Effector CD4-positive, alpha-beta T cell (primary cell): ENCODE results near the gene ELF1.
"Not testable (repeated sequence)": the region's sequence is repeated elsewhere in the genome, so short reads cannot be mapped to it uniquely, and the experiment has no call there.

ENCODE experiments used
- DNase-seq: peaks from one replicate; pipeline ENCODE4 v3.0.0-alpha.2; 2020

ELF1 gene

DNA sequence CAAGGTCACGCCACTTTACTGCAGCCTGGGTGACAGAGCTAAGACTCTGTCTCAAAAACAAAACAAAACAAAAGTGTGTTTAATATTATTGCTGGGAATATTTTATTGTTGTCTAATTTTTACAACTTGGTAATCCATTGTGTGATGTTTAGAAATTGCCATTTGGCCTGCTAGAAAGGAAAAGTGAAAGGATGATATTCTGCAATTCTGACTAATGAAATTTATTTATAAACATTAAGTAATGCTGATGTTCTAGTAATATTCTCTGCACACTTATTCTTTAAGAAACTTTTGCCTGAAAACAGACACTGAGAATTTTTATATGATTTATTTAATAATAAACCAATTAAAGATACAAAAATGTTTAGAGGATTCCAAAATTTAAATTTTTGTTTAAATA lies 87.4 kb downstream of the ELF1 start:
- DNase-seq, result no peak

DNA sequence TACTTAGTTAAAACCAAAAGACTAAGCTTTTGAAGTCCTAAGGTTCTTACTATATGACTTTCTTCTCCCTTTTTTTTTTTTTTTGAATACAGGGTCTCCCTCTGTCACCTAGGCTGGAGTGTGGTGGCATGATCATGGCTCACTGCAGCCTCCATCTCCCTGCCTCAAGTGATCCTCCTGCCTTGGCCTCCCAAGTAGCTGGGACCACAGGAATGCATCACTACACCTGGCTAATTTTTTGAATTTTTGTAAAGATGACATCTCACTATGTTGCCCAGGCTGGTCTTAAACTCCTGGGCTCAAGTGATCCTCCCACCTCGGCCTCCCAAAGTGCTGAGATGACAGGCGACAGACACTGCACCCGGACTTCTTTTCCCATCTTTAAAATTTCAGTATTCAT lies 89.2 kb downstream of the ELF1 start:
- DNase-seq, result not testable (repeated sequence)

DNA sequence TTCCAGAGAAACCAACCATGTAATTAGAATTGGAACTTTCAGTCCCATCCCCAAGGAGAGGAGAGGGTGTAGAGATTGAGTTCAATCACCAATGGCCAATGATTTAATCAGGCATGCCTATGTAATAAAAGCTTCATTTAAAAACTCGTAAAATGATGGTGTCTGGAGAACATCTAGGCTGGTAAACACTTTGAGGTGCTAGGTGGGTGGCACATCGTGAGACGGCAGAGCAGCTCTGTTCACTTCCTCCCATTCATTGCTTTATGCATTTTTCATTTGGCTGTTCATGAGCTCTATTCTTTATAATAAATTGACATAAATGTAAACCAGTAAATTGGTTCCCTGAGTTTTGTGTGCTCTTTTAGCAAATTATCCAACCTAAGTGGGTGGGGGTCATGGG lies 90.1 kb downstream of the ELF1 start:
- no peak for DNase-seq

DNA sequence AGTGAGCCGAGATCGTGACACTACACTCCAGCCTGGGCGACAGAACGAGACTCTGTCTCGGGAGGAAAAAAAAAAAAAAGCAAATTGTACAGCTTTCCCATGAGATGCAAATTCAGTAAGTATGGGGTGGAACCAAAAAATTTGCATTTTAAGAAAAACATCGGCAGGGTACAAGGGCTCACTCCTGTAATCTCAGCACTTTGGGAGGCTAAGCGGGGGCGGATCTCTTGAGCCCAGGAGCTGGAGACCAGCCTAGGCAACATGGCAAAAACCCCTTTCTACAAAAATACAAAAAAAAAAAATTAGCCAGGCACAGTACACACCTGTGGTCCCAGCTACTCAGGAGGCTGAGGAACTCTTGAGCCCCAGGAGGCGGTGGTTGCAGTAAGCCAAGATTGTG lies 91.2 kb downstream of the ELF1 start:
- DNase-seq, result no peak

DNA sequence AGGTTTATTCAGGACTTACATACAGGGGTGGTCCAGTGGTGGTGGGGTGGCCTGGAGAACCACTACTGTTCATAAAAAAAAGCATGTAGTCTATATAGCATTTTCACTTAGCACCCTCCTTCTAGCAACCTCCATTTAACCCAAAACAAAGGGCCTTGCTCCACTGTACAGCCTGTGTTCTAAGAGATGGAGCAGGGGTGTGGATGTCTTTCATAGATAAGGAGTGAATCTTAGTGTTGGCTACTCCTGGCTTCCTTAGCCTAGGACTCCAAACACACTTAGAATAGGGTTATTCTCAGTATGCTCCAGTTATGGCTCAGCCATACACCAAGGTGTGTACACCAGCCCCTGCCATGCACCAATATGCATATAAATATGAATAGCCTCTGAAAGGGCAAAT lies 95.2 kb downstream of the ELF1 start:
- DNase-seq, result no peak

DNA sequence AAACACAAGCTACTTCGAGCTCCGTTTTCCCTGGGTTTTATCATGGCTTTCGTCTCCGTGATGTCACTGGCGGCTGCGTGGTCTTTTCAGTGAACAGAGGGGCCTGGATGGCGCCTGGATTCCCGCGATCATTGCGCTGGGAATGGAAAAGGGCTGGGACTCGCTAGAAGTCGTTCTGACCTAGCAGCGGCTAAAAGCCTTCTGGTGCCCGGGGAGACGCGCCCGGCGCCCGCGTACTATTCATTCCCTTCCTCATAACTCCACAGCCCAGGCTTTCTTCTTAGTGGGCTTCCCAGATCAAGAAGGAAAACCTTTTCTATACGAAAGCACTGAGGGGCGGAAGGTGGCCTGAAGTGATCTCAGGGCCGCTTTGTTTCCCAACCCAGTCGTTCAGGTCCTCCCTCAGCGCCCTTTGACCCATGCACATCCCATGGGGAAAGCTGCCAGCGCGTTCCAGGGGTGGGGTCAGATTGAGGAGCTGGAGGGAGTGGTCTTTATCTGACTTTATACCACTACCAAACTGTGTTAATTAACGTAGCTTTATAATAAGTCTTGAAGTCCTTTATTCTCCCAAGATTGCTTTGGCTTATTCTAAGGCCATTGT lies 96.6 kb downstream of the ELF1 start:
- DNase-seq, result no peak

DNA sequence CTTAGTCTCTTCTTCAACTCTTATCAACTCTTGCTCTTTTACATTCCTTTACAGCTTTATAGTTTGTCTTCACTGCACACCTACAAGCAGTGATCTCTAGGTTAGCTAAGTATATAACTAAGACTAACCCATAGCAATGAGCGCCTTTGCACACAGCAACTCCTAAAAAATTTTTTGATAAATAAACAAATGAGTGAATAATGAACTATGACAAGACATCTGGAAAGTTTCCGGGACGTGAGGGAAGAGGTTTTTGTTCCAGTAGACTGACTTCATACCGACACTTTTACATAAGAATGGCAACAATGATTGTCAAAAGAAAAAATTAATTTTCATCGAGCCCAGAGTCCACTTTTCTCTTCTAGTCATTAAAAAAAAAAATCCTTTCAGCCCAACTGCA lies 98.3 kb downstream of the ELF1 start:
- DNase-seq, result no peak

DNA sequence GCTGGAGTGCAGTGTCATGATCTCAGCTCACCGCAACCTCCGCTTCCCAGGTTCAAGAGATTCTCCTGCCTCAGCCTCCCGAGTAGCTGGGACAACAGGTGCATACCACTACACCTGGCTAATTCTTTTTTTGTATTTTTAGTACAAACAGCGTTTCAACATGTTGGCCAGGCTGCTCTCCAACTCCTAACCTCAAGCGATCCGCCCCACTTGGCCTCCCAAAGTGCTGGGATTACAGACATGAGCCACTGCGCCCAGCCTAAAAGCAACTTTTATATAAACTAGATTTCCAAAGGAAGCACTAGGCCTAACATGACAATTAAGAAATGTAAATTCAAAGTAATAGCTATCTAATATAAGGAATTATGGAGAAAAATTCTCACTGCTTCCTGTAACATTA lies 99.2 kb downstream of the ELF1 start:
- DNase-seq, result not testable (repeated sequence)

DNA sequence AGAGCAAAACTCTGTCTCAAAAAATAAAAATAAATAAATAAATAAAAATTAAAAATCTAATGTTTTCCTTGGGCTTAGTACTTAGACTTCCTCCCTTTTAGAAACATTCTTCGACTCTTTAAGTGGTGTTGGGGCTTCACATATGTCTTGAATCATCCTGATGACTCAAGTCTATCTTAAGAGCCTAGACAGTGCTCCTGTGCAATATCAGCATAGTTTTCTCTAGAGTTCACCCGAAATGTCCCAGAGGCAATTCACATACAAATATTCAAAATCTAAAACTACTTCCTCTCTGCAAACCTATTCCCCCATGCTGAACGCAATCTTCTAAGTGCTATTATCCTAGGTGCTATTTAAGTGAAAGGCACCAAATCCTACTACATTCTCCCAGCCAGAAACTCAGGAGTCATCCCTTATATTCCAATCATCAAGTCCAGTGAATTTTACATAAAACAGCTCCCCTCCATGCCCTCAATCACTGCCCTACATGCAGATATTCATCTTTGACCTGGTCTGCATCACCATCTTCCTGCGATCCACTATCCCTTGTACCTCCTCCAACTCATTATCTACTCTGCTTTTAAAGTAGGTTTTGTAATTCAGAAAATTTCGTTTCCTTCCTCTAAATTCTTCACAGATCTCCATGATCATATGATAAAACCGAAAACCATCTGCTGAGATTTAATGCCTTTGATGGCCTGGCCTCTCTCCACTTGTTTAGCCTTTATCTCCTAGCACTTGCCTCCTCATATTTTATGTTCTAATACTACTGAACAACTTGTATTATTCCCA lies 102.7 kb downstream of the ELF1 start:
- no peak for DNase-seq

DNA sequence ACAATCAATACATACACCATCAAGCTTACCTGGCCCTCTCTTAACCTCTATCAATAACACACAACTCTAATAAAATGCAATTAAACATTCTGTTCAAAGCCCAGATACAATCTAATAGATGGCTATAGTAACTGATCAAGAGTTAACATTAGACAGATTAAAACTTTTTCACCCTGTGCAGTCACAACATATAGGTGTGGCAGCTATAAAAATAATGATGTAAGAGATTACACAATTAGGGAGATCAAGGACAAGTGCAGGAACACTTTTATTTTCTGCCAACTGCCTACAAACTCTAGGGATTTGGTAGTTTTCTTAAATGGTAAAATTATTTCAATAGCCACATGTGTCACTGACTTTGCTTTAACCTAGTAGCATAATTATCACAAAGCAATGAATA lies 104.3 kb downstream of the ELF1 start:
- DNase-seq, result not testable (repeated sequence)

DNA sequence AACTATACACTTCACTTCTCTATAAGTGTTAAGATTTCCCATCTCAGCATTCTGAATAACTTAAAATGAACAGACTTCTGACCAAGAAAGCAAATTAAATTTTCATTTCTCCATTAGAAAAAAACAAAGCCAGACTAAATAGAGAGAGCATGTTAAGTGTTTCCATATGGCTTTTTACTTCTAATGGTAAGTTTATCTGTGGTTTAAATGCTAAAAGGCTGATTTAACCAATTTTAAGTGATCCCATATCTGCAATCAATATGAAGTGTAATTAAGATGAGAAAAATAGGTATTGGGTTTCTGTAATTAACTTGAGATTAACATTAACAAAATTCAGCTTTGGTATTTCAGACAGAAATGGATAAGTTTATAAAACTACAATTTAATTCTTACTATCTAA lies 107.8 kb downstream of the ELF1 start:
- no peak for DNase-seq

DNA sequence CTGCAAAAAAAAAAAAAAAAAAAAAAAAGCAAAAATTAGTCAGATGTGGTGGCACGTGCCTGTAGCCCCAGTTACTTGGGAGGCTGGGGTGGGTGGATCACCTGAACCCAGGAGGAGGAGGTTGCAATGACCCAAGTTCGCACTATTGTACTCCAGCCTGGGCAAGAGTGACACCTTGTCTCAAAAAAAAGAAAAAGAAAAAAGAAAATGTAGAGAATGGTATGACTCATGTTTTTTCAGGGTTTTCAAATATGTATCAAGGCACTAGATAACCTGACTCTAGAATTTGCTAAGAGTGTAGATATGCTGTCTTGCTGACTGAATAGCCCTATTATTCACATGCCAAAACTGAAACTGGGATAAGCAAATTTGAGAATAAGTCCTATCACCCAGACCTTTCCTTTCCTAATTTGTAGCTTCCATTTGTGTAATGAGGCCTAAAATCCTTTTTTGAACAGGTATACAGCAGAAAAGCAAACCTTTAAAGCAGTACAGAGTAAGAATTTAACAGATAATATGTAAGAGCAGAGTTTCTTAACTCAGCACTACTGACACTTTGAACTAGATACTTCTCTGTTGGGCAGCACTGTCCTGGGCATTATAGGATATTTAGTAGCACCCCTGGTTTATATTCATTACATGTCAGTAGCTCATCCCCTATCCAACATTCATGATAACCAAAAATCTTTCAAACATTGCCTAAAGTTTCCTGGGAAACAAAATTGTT lies 108.6 kb downstream of the ELF1 start:
- DNase-seq, result no peak

DNA sequence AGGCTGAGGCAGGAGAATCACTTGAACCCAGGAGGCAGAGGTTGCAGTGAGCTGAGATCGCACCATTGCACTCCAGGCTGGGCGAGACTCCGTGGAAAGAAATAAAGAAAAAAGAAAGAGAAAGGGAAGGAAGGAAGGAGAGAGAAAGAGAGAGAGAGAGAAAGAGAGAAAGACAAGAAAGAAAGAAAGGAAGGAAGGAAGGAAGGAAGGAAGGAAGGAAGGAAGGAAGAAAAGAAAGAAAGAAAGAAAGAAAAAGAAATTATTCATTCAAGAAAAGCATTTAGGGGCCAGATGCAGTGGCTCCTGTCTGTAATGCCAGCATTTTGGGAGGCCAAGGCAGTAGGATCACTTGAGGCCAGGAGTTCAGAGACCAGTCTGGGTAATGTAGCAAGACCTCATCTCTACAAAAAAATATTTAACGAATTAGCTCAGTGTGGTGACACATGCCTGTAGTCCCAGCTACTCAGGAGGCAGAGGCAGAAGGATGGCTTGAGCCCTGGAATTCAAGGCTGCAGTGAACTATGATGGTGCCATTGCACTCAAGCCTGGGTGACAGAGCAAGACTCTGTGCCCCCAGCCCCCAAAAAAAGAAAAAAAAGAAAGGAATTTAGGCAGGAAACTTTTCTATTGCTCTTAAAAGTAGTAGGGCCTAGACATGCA lies 109.4 kb downstream of the ELF1 start:
- not testable (repeated sequence) for DNase-seq

DNA sequence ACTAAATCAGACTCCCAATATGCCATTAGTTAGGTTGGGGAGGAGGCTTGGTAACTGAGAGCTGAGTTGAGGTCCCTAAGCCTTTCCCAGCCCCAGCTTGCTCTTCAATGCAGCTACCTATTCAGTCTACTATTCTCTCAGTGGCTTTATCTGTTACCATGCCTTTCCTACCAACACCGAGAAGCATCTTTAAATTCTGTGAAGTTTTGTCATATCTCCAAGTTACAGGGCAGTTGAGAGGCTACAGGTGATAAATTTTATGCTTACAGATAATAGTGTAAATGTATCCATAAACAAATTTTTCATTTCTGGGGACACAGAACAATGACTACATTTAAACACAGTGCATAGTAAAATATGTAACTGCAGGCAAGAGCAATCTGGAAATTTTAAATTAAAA lies 110.6 kb downstream of the ELF1 start:
- no peak for DNase-seq

DNA sequence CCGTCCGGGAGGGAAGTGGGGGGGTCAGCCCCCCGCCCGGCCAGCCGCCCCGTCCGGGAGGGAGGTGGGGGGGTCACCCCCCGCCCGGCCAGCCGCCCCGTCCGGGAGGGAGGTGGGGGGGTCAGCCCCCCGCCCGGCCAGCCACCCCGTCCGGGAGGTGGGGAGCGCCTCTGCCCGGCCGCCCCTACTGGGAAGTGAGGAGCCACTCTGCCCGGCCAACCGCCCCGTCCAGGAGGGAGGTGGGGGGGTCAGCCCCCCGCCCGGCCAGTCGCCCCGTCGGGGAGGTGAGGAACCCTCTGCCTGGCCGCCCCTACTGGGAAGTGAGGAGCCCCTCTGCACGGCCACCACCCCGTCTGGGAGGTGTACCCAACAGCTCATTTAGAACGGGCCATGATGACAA lies 118.1 kb downstream of the ELF1 start:
- not testable (repeated sequence) for DNase-seq

DNA sequence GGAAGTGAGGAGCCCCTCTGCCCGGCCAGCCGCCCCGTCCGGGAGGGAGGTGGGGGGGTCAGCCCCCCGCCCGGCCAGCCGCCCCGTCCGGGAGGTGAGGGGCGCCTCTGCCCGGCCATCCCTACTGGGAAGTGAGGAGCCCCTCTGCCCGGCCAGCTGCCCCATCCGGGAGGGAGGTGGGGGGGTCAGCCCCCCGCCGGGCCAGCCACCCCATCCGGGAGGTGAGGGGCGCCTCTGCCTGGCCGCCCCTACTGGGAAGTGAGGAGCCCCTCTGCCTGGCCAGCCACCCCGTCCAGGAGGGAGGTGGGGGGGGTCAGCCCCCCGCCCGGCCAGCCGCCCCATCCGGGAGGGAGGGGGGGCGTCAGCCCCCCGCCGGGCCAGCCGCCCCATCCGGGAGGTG lies 118.5 kb downstream of the ELF1 start:
- DNase-seq, result not testable (repeated sequence)

DNA sequence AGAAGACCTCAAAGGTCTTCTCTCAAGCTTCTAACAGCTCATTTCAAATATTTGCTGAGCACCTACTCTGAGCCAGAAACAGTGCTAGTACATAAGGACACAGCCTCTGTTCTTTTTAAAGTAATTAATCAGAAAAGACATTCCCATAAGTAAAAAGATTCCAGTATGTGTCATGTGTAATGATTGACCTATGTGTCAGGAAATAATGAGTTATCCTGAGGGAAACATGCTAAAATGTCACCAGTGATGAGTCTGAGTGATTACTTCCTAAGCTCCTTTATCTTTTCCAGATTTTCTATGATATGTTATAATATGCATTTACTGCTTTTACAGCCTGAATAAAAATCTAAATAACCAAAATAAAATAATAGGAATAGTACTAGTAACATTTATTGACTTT lies 122.1 kb downstream of the ELF1 start:
- no peak for DNase-seq

DNA sequence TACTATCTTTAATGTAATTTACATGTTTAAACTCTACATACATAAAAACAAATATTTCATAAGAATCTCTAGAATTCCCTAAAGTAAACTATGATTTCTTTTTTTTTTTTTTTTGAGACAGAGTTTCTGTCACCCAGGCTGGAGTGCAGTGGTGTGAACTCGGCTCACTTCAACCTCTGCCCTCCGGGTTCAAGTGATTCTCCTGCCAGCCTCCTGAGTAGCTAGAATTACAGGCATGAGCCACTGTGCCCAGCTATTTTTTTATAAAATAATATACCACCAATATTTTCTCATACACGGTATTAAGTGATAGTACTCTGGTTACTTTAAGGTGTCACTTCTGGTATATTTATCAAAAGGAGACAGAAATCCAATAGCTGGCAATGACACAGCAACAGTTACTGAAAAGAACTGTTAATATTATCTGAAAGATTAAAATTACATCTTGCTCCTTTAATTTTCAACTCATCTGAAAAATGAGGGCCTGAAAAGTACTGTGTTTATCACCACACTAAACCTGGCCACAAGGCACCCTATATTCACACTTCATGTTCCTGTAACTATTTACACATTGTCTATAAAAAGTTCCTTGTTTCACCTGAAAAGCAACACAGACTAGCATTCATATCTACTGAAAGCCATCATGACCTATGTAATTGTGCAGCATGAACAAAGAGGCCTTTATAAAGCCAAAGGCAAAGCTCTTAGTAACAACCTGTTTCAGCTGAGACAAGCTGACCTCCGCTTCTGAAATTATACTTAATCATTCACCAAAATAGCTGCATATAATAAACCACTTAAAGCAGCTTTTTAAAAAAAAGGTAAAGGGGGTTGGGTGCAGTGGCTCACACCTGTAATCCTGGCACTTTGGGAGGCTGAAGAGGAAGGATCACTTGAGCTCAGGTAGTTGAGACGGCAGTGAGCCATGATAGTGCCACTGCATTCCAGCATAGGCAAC lies 123.6 kb downstream of the ELF1 start:
- no peak for DNase-seq

DNA sequence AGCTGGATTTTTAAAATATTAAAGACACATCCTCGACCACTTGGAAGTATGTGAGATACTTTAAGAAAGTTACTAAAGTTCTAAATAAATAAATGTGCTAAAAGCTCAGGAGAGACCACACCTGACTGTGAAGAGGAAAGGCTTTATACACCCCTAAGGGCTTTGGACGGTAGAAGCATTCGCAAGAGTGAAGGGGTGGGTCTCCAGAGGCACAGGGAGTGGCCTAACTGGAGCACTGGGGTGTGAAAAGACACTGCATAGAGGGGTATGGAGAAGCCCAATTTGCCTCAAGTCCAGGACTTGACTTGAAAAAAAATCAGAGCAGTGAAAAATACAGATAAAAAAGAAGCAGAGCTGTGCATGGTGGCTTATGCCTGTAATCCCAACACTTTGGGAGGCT lies 125.5 kb downstream of the ELF1 start:
- DNase-seq, result not testable (repeated sequence)

DNA sequence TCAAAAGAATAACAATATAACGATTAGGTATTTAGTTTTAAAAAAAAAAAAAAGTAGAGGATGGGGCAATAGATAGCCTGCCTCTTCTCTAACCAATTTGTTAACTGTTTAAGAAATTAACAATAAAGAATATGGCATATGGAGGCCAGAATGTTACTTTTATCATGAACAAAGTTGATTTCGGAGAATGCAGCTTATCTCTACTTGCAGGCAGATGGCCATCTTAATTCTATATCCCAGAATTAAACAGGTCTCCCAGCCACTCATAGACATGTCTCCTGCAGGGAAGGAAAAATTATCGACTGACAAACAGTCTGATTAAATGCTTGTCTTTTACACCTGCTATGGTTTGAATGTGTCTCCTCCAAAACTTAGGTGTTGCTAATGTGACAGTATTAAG lies 133.1 kb downstream of the ELF1 start:
- no peak for DNase-seq

DNA sequence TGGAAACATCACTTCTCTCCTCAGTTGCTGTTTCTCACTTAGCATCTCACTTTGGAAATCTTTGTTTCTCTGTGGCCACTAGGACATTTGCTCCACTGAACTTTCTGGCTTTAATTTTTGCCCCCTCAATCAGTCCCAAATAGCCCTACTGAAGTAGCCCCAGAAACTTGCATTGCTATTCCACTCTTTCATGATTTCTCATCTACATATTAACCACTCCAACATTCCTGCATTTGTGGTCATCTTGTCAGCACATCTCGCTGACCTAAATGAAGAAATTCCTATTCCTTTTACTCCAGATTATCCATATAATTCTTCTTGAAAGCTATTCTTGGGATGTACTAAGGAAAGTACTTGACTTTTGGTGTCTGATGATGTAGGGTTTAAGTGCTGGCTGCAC lies 134.9 kb downstream of the ELF1 start:
- not testable (repeated sequence) for DNase-seq
